Loucy (cell line): Measurements from ENCODE around the gene AKR1D1.

Source experiments
- H2AFZ ChIP-seq: fragments of 200-600 bp; sonication (generic); 2 replicates; pipeline ENCODE4 v1.6.0; 2016; ENCODE audit warnings: antibody characterized with exemption, mild to moderate bottlenecking, low read length, moderate library complexity
- H3F3A ChIP-seq: fragments of 200-600 bp; 2 replicates; pipeline ENCODE4 v1.6.0; 2016; ENCODE audit warnings: antibody characterized with exemption, low read depth, mild to moderate bottlenecking
- H3K27me3 ChIP-seq: fragments of 200-600 bp; sonication (generic); 2 replicates; pipeline ENCODE4 v1.6.1; 2014; ENCODE audit warnings: low read length, mild to moderate bottlenecking; ENCODE audit not compliant: insufficient read depth, poor library complexity, severe bottlenecking
- H3K36me3 ChIP-seq: fragments of 200-600 bp; sonication (generic); 2 replicates; pipeline ENCODE4 v1.6.1; 2016; ENCODE audit warnings: low read length; ENCODE audit not compliant: insufficient read depth
- H3K4me1 ChIP-seq: fragments of 200-600 bp; sonication (generic); 2 replicates; pipeline ENCODE4 v1.5.1; 2014; ENCODE audit warnings: low read length, mild to moderate bottlenecking; ENCODE audit not compliant: insufficient read depth, poor library complexity, severe bottlenecking
- H3K4me2 ChIP-seq: fragments of 200-600 bp; sonication (generic); 2 replicates; pipeline ENCODE4 v1.6.0; 2014; ENCODE audit warnings: antibody characterized with exemption, low read length, low read depth, mild to moderate bottlenecking; ENCODE audit not compliant: poor library complexity, severe bottlenecking
- H3K4me3 ChIP-seq: fragments of 200-600 bp; sonication (generic); 2 replicates; pipeline ENCODE4 v1.5.1; 2014; ENCODE audit warnings: low read length, mild to moderate bottlenecking, mixed read lengths; ENCODE audit not compliant: poor library complexity, severe bottlenecking
- H3K79me2 ChIP-seq: fragments of 200-600 bp; sonication (generic); 2 replicates; pipeline ENCODE4 v1.6.1; 2014; ENCODE audit warnings: low read length; ENCODE audit not compliant: insufficient read depth
- H3K9ac ChIP-seq: fragments of 200-600 bp; sonication (generic); 2 replicates; pipeline ENCODE4 v1.6.0; 2014; ENCODE audit warnings: mild to moderate bottlenecking, low read depth, low read length, moderate library complexity; ENCODE audit not compliant: poor library complexity, severe bottlenecking
- H3K9me2 ChIP-seq: fragments of 200-600 bp; sonication (generic); replicated peaks from 2 replicates; pipeline ENCODE4 v1.6.1; 2016; ENCODE audit warnings: low read depth, low read length, mixed read lengths
- H3K9me3 ChIP-seq: fragments of 200-600 bp; sonication (generic); 2 replicates; pipeline ENCODE4 v1.6.1; 2014; ENCODE audit warnings: mild to moderate bottlenecking, antibody characterized with exemption, low read length, low read depth; ENCODE audit not compliant: insufficient read depth
- H4K20me1 ChIP-seq: fragments of 200-600 bp; sonication (generic); 2 replicates; pipeline ENCODE4 v1.6.0; 2014; ENCODE audit warnings: antibody characterized with exemption, low read length, mild to moderate bottlenecking; ENCODE audit not compliant: insufficient read depth, poor library complexity, severe bottlenecking
- CTCF ChIP-seq: fragments of 200-600 bp; sonication (generic); conservative IDR thresholded peaks from 2 replicates; pipeline ENCODE4 v1.5.1; 2014; ENCODE audit warnings: mild to moderate bottlenecking, antibody characterized with exemption, low read length
- EZH2phosphoT487 ChIP-seq: fragments of 200-600 bp; IDR thresholded peaks from 2 replicates; pipeline ENCODE4 v1.6.1; 2018; ENCODE audit warnings: antibody characterized with exemption, mild to moderate bottlenecking, moderate library complexity, borderline replicate concordance

The AKR1D1 gene

GRCh38 chr7:138126928-138127327 is 50.7 kb downstream of the AKR1D1 start:
- Histone ChIP-seq H3K9ac (no peak overlapping the region), H3K4me1 (no peaks in the 10 kb centered on the region), H3F3A (no peaks in the 10 kb centered on the region), H3K4me2 (no peak overlapping the region), H3K9me3 (no peaks in the 10 kb centered on the region), H4K20me1 (no peaks in the 10 kb centered on the region), H2AFZ (no peak overlapping the region), H3K36me3 (no peaks in the 10 kb centered on the region), H3K9me2 (no peaks in the 10 kb centered on the region), H3K4me3 (no peak overlapping the region), H3K79me2 (no peaks in the 10 kb centered on the region), H3K27me3 (no peaks in the 10 kb centered on the region)
- TF ChIP-seq CTCF (no peak), EZH2phosphoT487 (no peak)

GRCh38 chr7:138127996-138128395 is 51.7 kb downstream of the AKR1D1 start:
- Histone ChIP-seq H3K9me2 (no peaks in the 10 kb centered on the region), H4K20me1 (no peaks in the 10 kb centered on the region), H3F3A (no peaks in the 10 kb centered on the region), H3K4me1 (no peaks in the 10 kb centered on the region), H3K27me3 (no peaks in the 10 kb centered on the region), H3K36me3 (no peaks in the 10 kb centered on the region), H3K4me2 (no peak overlapping the region), H3K9ac (no peak overlapping the region), H3K4me3 (no peak overlapping the region), H2AFZ (no peak overlapping the region), H3K79me2 (no peaks in the 10 kb centered on the region), H3K9me3 (no peaks in the 10 kb centered on the region)
- TF ChIP-seq CTCF (no peak), EZH2phosphoT487 (no peak)

DNA sequence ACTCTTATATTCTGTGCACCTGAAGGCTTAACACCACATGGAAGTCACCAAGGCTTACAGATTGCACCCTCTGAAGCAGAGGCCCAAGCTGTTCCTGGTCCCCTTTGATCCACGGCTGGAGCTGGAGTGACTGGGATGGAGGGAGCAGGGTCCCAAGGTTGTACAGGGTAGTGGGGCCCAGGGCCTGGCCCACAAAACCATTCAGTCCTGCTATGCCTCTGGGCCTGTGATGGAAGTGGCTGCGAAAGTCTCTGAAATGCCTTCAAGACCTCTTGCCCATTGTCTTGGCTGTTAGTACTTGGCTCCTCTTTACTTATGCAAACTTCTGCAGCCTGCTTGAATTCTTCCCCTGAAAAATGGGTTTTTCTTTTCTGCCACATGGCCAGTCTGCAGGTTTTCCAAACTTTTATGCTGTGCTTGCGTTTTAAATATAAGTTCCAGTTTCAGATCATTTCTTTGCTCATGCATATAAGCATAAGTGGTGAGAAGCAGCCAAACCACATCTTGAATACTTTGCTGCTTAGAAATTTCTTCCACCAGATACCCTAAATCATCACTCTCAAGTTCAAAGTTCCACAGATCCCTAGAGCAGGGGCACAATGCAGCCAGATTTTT is 53.4 kb downstream of the AKR1D1 start:
- H3K27me3 ChIP-seq, result no peaks in the 10 kb centered on the region
- H3K4me2 ChIP-seq, result no peak overlapping the region
- TF ChIP-seq EZH2phosphoT487 (no peak), CTCF (no peak)
- H3K4me1 ChIP-seq, result no peaks in the 10 kb centered on the region
- no peaks in the 10 kb centered on the region for H3K79me2 ChIP-seq
- no peaks in the 10 kb centered on the region for H4K20me1 ChIP-seq
- H3K36me3 ChIP-seq, result no peaks in the 10 kb centered on the region
- no peak overlapping the region for H3K9ac ChIP-seq
- no peaks in the 10 kb centered on the region for H3F3A ChIP-seq
- no peaks in the 10 kb centered on the region for H3K9me2 ChIP-seq
- no peak overlapping the region for H2AFZ ChIP-seq
- no peak overlapping the region for H3K4me3 ChIP-seq
- no peaks in the 10 kb centered on the region for H3K9me3 ChIP-seq
